HG03135 (cell line): Measurements from ENCODE around the gene FZR1.

Experiments used
- ATAC-seq: cut with Tn5 transposase; IDR thresholded peaks from one replicate; pipeline ENCODE4 v1.9.1; 2021; ENCODE audit warnings: mild to moderate bottlenecking, moderate library complexity; ENCODE audit not compliant: unreplicated experiment

FZR1 gene

GRCh38 chr19:3471954-3472655, 34.0 kb upstream of the FZR1 start:
- ATAC-seq: no peak

- no peak for ATAC-seq
These were observed 32.1 kb upstream of the FZR1 start for GRCh38 chr19:3474010-3474409.

- ATAC-seq: no peak
These were observed 31.5 kb upstream of the FZR1 start for GRCh38 chr19:3474614-3475013.

- no peak for ATAC-seq
These were observed 30.7 kb upstream of the FZR1 start for GRCh38 chr19:3475449-3475848.

GRCh38 chr19:3476830-3477229, 29.3 kb upstream of the FZR1 start:
- ATAC-seq: no peak

- no peak for ATAC-seq
These were observed 28.6 kb upstream of the FZR1 start for GRCh38 chr19:3477506-3477905.

GRCh38 chr19:3477951-3478350, 28.2 kb upstream of the FZR1 start:
- ATAC-seq: no peak

- no peak for ATAC-seq
These were observed 27.5 kb upstream of the FZR1 start for GRCh38 chr19:3478409-3479176.

GRCh38 chr19:3479177-3479833, 26.8 kb upstream of the FZR1 start:
- no peak for ATAC-seq

- ATAC-seq: no peak
These were observed 26.3 kb upstream of the FZR1 start for GRCh38 chr19:3479834-3480215.

GRCh38 chr19:3480383-3481091, 25.6 kb upstream of the FZR1 start, which contains the start of gene SMIM24:
Gene SMIM24, minus strand, starts transcription at chr19:3480525. Its CDS starts 62 bp downstream, at chr19:3480463.
- ATAC-seq: no peak

- ATAC-seq: no peak
These were observed 24.6 kb upstream of the FZR1 start for GRCh38 chr19:3481241-3482090.

- ATAC-seq: no peak
These were observed 23.4 kb upstream of the FZR1 start for GRCh38 chr19:3482507-3483225.

GRCh38 chr19:3483226-3483628, 22.9 kb upstream of the FZR1 start, which contains the start of gene SMIM44:
Gene SMIM44, minus strand, starts transcription at chr19:3483441. Its CDS starts 38 bp downstream, at chr19:3483403.
- no peak for ATAC-seq

- ATAC-seq: no peak
These were observed 14.6 kb upstream of the FZR1 start for GRCh38 chr19:3491396-3492119.

- ATAC-seq: no peak
These were observed 13.8 kb upstream of the FZR1 start for GRCh38 chr19:3492131-3492839.

- no peak for ATAC-seq
These were observed 13.2 kb upstream of the FZR1 start for GRCh38 chr19:3492919-3493318.

GRCh38 chr19:3493651-3494050, 12.5 kb upstream of the FZR1 start:
- no peak for ATAC-seq
